MM.1S (cell line): Measurements from ENCODE around the gene SSUH2.

ENCODE experiments used
- CTCF ChIP-seq: fragments of 300-600 bp; sonication (generic); IDR thresholded peaks from 2 replicates; pipeline ENCODE4 v1.5.1; 2016; ENCODE audit warnings: antibody characterized with exemption, low read length, mixed read lengths
- EZH2 ChIP-seq: fragments of 300-600 bp; sonication (generic); optimal IDR thresholded peaks from 2 replicates; pipeline ENCODE3; 2017; ENCODE audit warnings: low read depth, mild to moderate bottlenecking, antibody characterized with exemption, low read length, mixed read lengths
- EZH2phosphoT487 ChIP-seq: fragments of 300-600 bp; sonication (generic); IDR thresholded peaks from 2 replicates; pipeline ENCODE4 v1.6.1; 2018; ENCODE audit warnings: antibody characterized with exemption, low read length

DNA sequence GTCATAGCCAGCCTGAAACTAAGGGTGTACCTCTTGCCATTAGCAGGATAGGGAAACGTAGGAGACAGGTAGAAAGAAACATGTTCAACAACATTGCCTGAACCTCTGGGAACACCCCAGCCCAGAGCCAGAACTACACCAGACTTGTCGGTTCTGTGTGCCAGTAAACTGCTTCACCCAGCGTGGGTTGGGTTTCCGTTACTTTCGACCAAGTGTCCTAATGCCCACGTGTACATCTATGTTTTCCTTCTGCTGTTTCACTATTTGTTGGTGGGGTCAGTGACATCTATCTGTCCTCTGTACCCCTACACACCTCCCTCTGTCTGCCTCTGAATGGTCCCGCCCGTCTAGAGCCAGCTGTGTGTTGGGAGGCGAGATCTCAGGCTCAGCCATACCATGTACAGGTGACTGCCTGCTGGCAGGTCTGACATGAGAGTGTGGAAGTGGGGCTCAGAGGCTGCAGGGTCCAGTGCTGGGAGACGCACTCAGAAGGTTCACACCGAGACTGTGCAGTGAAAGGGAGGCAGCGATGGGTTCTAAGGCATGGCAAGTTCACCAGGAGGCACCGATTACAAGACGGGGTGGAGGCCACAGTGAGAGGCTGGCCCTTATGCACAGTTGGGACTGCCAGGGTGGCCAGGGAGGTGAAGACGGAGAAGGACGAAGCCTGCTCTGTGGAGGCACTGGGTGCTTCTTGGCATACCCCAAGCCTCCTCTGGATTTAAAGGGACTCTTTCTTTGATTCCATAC is 36.4 kb downstream of the SSUH2 start:
- no peak for TF ChIP-seq CTCF
- no peak for TF ChIP-seq EZH2phosphoT487
- TF ChIP-seq EZH2: no peak
